HG03280 (cell line): ENCODE measurements around the gene LRRC14B.
A peak's percentile ranks its signal among the peaks of the same experiment; 100 is the strongest.
"Not testable (repeated sequence)": the region's sequence is repeated elsewhere in the genome, so short reads cannot be mapped to it uniquely, and the experiment has no call there.

Experiments used
- ATAC-seq: cut with Tn5 transposase; IDR thresholded peaks from one replicate; pipeline ENCODE4 v1.9.1; 2021; ENCODE audit warnings: mild to moderate bottlenecking, moderate library complexity; ENCODE audit not compliant: unreplicated experiment

Gene LRRC14B

DNA sequence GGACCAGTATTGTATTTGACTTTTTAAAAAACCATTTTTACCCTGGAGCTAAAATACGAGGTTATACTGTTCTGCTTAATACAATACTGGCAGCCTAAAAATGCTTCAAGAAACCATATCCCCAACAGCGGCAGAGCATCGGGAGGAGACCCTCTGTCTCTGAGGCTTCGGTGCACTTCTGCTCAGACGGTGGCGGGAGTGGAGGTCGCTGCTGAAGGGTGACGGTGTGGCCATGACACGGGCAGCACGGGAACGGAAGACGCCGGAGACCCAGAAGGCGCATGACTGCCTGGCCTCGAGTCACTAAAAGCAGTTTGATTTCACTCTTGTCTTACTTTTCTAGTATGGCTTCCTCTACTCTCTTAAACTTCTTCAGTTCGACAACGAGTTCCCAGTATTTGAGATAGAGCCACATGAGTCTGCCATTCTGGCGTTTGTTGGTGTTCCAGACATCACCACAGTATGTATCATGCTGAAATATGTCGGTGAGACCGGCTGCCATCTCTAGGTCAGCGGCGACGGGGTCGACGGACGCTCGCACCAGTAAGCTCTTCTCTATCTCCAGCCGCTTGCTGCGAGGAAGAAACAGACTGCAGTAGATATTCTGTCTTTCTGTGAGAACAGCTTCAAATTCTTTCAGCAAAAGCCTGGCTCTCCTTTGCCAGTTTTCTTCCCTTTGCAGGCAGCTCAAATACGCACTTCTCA, 13.8 kb downstream of the LRRC14B start:
- ATAC-seq: no peak

DNA sequence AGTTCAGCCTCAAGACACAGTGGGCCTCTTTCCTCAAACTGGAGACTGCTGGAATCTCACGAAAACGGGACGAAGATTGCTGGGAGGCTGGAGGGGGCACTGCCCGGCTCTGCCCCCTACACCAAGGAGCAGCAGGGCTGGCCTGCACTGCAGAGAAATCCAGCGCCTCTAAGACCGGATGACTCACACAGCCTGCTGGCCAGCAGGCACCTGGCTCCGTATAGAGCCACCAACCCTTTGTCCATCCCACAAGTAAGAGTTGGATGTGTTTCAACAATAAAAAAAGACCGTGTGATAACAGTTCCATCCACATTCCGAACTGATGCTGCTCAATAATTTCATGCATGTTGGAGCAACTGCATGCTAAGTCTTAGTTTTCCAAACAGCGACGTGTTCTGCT, 15.1 kb downstream of the LRRC14B start:
- no peak for ATAC-seq

DNA sequence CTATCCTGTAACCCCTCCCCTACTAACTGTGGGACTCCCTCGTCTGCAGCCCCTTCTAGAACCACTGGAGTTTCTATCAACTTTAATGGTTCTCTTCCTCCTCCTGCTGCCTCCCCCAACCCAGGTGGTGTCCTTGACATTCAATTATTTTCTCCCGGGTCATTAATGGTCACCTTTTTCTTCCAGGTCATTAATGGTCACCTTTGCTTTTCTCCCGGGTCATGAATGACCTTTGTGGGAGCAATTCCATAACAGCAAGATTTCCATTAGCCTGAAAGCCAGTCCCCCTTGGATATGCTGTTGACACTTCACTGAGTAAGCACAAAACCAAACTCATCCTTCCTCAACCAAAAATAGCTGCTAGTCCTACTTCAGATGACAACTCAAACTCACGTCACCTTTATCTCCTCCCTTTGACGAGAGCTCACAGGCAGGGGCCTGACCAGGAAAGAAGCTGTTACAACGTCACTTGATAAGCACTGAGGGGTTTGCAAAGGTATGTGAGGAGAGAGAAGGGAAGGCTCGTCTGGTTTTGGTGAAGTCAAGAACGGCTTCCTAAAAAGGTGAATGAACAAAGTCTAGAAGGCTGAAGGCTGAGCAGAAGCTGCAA, 15.7 kb downstream of the LRRC14B start:
- no peak for ATAC-seq

DNA sequence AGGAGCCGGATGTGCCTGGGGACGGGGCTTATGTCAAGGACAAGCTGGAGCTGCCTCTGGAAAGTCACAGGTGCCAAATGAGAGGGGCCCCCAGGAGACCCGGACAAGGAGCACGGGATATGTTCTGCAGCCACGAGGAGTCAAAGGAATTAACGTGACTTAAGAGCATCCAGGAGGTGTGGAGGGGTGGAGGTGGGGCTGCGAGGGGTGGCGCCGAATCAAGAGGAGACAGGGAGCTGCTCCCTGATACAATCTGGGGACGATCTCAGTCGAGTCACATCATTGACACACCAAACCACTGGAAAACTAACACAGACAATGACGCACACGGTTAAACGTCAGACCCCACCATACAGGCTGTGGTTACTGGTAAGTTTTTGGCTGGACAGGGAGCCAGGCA, 16.3 kb downstream of the LRRC14B start:
- no peak for ATAC-seq

DNA sequence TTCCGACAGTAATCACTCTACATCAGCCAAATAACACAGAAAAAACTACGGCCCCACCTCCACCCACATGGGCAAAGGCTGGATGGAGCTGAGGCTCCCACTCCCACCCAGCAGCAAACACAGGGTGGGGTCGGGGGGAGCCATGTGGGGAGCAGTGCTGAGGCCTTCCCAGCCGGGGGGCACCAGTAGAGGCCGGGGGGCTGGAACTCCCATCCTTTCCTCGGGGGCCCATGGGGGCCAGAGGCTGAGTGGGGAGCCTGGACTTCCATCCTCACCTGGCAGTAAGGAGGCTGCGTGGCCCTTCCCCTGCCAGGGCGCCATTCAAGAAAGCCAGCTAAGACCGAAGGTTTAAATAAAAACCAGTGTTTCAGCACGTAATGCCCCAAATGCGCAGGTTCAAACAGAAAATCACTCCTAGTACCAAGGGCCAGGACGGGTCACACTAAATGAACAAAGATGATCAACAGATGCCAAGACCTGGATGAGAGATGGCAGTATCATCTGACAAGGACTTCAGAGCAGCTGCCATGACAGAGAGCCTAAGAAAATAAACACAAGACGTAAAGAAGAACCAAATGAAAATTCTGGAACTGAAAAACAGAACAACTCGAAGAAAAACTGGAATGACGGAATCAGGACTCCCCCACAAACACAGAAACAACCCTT, 17.3 kb downstream of the LRRC14B start:
- ATAC-seq: no peak

DNA sequence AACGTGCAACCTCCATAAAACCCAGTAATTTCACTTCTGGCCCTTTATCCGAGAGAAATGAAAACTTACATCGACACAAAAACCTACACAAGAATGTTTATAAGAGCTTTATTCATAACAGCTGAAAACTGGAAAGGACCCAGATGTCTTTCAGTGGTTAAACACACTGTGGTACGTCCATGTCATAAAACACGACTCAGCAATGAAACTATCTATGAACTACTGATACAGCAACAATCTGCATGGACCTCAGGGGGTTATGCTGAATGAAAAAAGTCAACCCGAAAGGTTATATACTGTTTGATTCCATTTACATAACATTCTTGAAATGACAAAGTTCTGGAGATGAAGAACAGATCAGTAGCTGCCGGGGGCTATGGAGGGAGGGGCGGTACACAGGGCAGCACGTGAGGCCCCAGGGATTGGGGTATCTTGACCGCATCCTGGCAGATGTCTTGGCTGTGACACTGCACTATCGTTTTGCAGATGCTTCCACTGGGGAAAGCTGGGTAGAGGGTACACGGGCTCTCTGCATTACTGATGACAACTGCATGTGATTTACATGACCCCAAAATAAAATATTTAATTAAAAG, 22.6 kb downstream of the LRRC14B start:
- ATAC-seq: no peak

DNA sequence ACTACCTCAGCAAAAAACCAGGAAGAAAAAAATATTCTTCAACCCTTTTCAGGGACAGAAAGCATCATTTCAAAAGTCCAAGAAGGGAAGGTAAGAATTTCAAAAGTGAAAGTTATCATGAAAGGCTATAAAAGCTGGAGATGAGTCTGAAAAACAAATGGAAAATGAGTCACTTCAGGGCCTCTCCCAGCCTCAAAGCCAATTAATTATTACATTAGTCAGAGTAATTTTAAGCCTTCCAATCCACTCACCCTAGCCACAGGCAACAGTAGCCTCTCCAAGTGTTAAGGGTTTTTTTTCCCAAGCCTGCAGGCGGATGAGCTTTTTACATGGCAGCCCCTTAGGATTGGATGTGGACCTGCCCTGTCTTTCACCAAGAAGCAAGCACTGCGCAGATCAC, 24.0 kb downstream of the LRRC14B start:
- not testable (repeated sequence) for ATAC-seq

DNA sequence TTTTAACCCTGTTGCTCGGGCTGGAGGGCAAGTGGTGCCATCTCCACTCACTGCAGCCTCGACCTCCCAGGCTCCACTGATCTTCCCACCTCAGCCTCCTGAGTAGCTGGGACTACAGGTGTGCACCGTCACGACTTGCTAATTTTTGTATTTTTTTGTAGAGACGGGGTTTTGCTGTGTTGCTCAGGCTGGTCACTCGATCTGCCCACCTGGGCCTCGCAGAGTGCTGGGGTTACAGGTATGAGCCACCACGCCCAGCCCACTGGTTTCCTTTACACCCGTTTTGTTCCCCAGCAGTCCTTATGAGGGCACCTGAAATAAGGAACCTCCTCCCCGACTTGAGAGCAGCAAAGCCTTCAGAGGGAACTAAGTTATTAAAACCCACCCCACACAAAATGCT, 24.8 kb downstream of the LRRC14B start:
- not testable (repeated sequence) for ATAC-seq

DNA sequence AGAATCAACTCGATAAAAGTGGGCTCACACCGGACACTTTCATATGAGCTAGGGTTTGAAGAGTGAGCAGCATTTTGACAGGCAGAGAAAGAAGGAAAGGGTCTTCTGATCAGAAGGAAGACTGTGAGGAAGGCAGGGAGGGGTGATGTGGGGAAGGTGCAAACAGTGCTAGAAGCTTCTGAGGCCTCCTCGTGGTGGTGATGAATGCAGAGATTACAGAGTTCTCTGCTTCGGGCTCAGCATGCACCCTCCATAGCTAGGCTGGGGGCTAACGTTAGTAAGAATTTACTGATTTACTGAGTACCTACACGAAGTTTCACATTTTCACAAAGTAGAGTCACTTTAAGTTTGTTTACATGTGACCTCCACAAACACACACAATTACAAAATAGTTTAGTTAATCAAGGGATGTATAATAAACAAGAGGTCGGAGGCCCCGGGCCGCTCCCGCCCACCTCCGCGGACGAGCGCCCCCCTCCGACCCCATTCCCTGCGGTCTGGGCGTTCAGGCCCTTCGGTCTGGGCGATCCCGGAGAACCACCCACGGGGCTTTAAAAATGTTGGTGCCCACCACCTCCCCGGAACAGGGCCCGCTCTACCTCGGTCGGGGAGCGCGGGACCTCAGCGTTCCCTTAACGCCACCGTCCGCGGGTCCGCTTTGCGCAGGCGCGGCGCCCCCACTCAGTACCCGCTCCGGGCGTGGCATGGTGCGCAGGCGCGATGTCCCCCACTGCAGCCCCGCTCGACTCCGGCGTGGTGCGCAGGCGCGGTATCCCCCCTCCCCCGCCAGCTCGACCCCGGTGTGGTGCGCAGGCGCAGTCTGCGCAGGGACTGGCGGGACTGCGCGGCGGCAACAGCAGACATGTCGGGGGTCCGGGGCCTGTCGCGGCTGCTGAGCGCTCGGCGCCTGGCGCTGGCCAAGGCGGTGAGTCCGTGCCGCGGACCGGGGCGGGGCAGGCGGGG, 26.5 kb downstream of the LRRC14B start, which contains the start of the genes CCDC127 and SDHA:
CCDC127 (minus strand) TSS at position 660 of the 963 bp plus-strand sequence. CDS start 1,304 bp downstream, outside the sequence.
SDHA (plus strand) TSS at position 827 of the 963 bp plus-strand sequence; CDS start at position 863, 36 bp downstream.
- ATAC-seq: peak; percentile 86

DNA sequence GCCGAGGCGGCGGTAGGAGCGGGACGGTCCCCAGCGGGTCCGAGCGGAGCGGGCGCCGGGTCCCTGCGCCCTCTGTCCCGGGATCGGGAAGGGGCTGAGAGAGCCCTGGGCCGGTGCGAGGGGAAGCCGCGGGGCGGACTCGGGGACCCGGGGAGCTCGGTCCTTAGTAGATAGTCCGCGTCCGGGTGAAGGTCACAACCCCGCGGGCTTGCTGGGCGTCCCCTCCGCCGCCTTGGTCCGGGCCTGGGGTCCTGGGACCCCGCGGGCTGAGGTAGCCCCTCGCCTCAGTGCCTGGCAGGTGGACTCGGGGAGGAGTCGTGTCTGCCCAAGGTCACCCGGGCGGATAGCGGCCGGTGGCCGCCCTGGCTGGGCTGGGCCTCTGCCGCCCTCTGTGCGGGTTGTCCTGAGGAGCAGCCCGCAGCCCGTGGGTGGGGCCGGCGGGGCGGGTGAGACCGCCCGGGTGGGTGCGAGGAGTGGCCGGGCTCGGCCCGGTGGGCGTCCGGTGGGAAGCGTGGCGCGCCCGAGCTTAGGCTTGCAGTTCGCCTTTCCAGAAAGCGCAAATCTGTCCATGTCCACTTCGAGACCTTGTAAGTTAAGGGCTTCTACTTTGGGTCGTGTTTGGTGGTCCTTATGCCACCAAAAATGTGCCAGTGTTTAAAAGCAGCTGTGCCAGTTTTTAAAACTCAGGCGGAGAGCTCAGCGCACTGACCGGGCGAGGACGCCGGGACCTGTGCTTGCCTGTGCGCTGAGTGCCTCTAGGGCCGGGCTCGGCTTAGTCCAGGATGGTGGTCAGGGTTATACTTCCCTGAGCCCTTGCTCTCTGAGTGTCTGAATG, 27.4 kb downstream of the LRRC14B start:
- ATAC-seq: peak; percentile 19

DNA sequence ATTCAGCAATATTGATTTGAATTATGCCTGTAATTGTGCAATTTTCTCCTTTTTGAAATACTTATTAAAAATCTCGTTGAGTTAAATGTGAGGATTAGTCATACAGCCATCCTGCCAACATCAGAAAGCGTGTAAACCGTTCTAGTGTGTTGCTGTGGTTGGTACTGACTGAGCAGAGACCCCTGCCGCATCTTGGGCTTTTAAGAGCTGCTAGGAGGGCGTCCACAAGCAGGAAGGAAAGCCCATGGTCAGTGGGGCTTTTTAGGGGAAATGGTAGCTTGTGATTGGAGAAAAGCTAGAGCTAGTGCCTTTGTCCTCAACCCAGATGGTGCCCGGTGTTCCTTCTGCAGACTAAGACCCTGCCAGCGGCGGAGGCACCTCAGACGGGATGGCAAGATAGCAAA, 28.2 kb downstream of the LRRC14B start:
- no peak for ATAC-seq

DNA sequence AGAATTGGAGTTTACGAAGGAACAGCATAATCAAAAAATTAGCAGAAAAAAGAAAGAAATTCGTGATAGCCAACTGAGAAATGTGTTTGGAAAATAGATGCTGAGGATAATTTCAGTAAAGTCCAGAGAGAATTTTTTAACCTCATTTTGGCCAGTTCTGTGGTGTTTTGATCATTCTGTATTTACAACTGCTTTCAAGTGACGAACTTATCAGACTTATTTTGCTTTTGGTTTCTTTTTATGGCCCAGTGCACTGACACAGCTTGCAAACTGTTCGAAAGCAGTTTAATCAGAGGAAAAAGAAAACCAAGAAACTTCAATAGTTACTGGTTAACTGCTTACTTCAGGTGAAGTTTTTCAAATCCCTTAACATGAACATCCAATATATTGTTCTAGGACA, 28.7 kb downstream of the LRRC14B start:
- no peak for ATAC-seq

DNA sequence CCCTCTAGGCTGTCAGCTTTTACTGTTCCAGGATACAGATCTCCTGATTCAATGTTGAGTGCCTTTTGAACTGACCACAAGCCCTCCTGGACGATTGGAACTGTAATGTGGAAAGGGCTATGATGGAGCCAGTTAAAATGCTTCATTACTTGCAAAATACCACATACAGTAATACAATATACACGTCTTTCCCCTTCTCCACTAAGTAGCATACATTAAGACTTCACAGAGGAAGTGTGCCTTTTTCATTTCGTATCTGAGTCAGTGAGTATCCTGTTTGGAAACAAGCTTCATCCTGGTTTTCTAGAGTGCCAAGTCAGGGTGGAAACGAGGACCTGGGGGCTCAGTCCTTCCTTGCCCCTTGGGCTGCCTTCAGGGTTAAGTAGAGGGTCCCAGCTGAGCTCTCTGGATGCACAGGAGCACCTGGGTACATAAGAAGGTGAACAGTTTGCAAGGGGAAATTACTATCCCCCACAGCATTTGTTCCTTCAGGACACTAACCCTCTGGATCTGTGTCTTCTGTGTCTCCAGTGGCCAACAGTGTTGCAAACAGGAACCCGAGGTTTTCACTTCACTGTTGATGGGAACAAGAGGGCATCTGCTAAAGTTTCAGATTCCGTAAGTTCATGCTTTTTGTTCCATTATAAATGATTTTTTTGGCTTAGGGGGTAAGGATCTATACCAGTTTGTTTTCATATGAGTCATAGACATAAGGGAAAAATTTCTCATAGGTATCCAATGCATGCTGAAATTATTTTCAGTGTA, 31.8 kb downstream of the LRRC14B start:
- ATAC-seq: not testable (repeated sequence)

DNA sequence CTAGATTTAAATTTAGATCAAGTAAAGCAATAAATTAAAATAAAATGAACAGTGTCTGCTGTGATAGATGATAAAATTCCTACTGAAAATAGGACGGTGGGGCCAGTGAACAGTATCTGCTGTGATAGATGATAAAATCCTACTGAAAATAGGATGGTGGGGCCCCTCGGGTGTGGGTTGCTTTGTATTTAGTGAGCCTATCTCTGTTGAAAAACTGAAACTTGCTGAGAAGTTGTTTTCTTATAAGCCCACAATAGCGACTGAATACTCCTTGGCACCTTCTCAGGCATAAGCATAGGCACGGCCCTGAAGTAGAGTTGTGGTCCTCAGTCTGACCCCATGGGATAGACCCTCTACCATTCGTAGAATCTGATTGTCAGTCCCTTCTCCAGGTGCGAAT, 32.5 kb downstream of the LRRC14B start:
- no peak for ATAC-seq

DNA sequence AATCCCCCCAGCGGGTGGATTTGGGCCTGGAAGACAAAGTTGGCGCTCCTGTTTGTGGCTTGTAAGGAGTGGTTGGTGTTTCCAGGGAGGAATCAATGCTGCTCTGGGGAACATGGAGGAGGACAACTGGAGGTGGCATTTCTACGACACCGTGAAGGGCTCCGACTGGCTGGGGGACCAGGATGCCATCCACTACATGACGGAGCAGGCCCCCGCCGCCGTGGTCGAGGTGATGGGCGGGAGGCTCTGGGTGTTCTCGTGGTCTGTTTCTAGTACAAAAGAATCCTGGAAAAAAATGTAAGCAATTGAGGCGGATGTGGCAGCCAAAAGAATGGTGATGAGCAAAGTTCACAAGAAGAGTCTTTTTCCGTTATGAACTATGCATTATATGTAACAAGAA, 34.0 kb downstream of the LRRC14B start:
- no peak for ATAC-seq

DNA sequence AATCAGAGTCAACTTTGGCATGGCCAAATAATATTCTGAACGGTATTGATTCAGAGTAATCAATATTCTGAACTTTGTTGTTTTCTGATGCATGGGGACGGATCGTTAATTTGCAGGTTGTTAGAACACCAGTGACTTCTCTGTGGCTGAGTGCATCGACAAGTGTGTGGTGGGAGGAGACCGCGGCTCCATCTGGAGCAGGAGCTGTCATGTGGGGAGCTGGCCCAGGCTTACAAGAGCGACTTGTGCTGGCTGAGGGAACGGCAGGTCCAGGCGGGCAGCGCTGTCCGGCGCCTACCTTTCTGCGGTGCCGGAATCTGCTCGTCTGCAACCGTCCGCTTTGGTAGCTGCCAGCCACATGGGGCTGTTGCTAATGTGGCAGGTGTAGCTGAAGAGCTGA, 36.1 kb downstream of the LRRC14B start:
- ATAC-seq: not testable (repeated sequence)

DNA sequence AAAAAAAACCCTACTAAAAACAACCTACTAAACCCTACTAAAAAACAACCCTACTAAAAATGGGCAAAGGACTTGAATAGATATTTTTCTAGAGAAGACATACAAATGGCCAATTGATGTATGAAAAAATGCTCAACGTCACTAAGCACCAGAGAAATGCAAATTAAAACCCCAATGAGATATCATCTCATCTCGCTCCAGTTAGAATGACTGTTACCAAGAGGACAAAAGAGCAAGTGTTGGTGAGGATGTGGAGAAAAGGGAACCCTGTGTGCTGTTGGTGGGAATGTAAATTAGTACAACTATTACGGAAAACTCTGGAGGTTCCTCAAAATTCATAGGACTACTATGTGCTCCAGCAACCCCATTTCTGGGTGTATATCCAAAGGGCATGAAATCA, 37.6 kb downstream of the LRRC14B start:
- ATAC-seq: no peak

DNA sequence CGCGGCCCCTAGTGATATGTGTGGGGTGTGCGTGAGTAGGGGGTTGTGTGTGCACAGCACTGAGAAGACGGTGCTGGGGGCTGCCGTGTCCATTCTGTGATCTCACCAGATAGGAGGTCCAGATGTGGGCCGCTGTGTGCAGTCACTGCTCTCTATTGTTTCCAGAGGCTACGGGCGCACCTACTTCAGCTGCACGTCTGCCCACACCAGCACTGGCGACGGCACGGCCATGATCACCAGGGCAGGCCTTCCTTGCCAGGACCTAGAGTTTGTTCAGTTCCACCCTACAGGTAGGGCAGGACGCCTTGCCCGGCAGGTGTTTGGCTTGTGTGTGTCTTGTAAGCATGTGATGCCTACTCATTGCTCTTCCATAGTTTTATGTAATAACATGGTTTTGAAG, 39.4 kb downstream of the LRRC14B start:
- no peak for ATAC-seq

DNA sequence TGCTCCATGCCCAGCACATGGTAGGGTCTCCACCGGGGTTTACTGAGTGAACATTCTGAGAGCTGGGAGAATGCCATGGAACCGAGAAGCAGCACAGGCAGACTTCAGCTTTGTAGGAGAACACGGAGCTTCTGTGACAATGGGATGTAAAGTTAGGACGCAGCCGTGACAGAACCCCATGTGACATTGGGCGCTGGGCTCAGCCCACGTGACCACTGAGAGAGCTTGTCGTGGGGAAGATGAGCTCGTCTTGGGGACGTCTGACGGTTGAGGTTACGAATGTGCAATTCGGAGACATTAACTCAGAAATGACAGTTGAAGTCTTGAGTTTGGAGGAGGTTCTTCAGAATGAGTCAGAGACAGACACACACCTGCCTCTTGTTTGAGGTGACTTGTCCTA, 40.4 kb downstream of the LRRC14B start:
- ATAC-seq: no peak
